HG02763 (cell line): Measurements from ENCODE around the gene MAP2K3.
"Not testable (repeated sequence)": the region's sequence is repeated elsewhere in the genome, so short reads cannot be mapped to it uniquely, and the experiment has no call there.

Source experiments
- ATAC-seq: cut with Tn5 transposase; IDR thresholded peaks from one replicate; pipeline ENCODE4 v1.9.1; 2021; ENCODE audit warnings: mild to moderate bottlenecking, moderate library complexity; ENCODE audit not compliant: unreplicated experiment

The MAP2K3 gene

GRCh38 chr17:21349358-21350050 lies 65.0 kb downstream of the MAP2K3 start:
- not testable (repeated sequence) for ATAC-seq

- ATAC-seq = not testable (repeated sequence)
Measured at GRCh38 chr17:21350495-21350894, 66.0 kb downstream of the MAP2K3 start.

- ATAC-seq = no peak
Measured at GRCh38 chr17:21351366-21352065, 67.0 kb downstream of the MAP2K3 start.

- no peak for ATAC-seq
Measured at GRCh38 chr17:21352221-21352980, 67.9 kb downstream of the MAP2K3 start.

- no peak for ATAC-seq
Measured at GRCh38 chr17:21352981-21353265, 68.4 kb downstream of the MAP2K3 start.

GRCh38 chr17:21353326-21354010 lies 69.0 kb downstream of the MAP2K3 start:
- ATAC-seq = no peak

- ATAC-seq = no peak
Measured at GRCh38 chr17:21354796-21355385, 70.4 kb downstream of the MAP2K3 start.

GRCh38 chr17:21355586-21355985 lies 71.1 kb downstream of the MAP2K3 start:
- no peak for ATAC-seq

GRCh38 chr17:21356537-21357127 lies 72.1 kb downstream of the MAP2K3 start:
- ATAC-seq = no peak

GRCh38 chr17:21357281-21357680 lies 72.8 kb downstream of the MAP2K3 start:
- ATAC-seq = no peak

GRCh38 chr17:21357696-21358656 lies 73.5 kb downstream of the MAP2K3 start:
- ATAC-seq = no peak

GRCh38 chr17:21358682-21359482 lies 74.4 kb downstream of the MAP2K3 start:
- no peak for ATAC-seq

- ATAC-seq = no peak
Measured at GRCh38 chr17:21359483-21359840, 75.0 kb downstream of the MAP2K3 start.

GRCh38 chr17:21360048-21360447 lies 75.5 kb downstream of the MAP2K3 start:
- ATAC-seq = no peak

- no peak for ATAC-seq
Measured at GRCh38 chr17:21361020-21361809, 76.7 kb downstream of the MAP2K3 start.

- no peak for ATAC-seq
Measured at GRCh38 chr17:21362331-21362931, 77.9 kb downstream of the MAP2K3 start.

GRCh38 chr17:21363776-21364642 lies 79.5 kb downstream of the MAP2K3 start:
- ATAC-seq = no peak
